ENCODE results near the gene UBE4B. TPM values are rescaled to one million over a fixed set of nuclear protein-coding genes. Genes with fewer than 3 reads are reported as not detected.
"Not testable (repeated sequence)": the region's sequence is repeated elsewhere in the genome, so short reads cannot be mapped to it uniquely, and the experiment has no call there.

The UBE4B gene
- total and polyA plus RNA-seq, 4 experiments from 2014 or later: 4.6 to 47.6 (median 26.9) TPM

DNA sequence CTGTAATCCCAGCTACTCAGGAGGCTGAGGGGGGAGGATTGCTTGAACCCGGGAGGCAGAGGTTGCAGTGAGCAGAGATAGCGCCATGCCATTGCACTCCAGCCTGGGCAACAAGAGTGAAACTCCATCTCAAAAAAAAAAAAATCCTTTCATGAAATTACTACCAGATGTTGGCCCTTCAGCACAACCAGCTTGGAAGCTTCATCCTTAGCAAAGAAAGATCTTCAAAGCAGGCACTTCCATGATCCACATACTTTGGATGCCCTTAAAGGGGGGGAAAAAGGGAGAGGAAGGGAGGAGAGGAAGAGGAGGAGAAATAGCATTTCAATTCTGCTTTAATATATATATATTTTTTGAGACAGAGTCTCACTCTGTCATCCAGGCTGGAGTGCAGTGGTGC lies 12.1 kb upstream of the UBE4B start:
- H3K36me3 Mint-ChIP-seq; intact Hi-C loops (cut with micrococcal nuclease); H3K27ac Mint-ChIP-seq; POLR2A ChIA-PET (ENCODE audit: partially characterized antibody); H3K4me1 Mint-ChIP-seq; H3K4me1 ChIP-seq (ENCODE audit: insufficient read depth, low read length); H3K27me3 Mint-ChIP-seq; H3K4me3 ChIP-seq (ENCODE audit: low read length in 2 of 2); DNase-seq; CTCF ChIA-PET (ENCODE audit: partially characterized antibody); H3K27me3 ChIP-seq (ENCODE audit: insufficient read depth, low read length); H3K9me3 ChIP-seq (ENCODE audit: control insufficient read depth in 1 of 2, low read length in 2 of 2); H3K27ac ChIP-seq (ENCODE audit: low read depth, low read length); H3K4me3 Mint-ChIP-seq; H3K9me3 Mint-ChIP-seq; H3K36me3 ChIP-seq (ENCODE audit: insufficient read depth, low read length): not testable (repeated sequence)

DNA sequence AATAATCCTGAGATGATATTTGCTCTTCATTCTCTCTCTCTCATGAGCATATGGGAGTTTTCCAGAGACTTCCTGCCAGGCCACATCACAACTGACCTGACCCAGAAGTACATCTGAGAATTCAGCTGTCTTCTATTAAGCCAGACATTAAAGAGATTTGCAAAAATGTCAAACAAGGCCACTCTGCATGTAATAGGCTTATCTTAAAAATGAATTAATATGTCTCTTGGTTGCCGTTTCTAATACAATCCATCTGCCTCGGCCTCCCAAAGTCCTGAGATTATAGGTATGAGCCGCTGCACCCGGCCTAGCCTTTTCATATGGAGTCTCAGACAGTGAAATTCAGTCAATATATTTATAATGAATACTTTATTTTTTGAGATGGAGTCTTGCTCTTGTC lies 10.8 kb upstream of the UBE4B start:
- POLR2A ChIA-PET (ENCODE audit: partially characterized antibody); intact Hi-C loops (cut with micrococcal nuclease); DNase-seq: not testable (repeated sequence)

DNA sequence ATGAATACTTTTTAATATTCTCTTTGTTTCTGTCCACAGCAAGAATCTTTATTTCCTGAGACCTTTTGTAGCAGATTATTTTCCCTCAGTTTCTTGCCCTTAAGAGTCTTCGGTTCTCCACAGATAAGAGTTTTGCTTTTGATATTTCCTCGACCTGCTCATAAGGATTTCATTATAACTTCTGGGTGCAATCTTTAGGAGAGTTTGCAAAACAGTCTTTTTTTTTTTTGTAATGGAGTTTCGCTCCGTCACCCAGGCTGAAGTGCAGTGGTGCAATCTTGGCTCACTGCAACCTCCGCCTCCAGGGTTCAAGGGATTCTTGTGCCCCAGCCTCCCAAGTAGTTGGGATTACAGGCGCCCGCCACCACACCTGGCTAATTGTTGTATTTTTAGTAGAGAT lies 10.1 kb upstream of the UBE4B start:
- Mint-ChIP-seq H3K9me3 (no peaks in the 10 kb centered on the region), H3K27ac (no peak overlapping the region), H3K4me1 (peaks cover 0 to 3% (median 0%) of the 10 kb centered on the region in 4 donors), H3K4me3 (no peak overlapping the region), H3K27me3 (peaks cover 0 to 1% of the 10 kb centered on the region in 2 donors), H3K36me3 (no peaks in the 10 kb centered on the region)
- Histone ChIP-seq H3K27me3 (ENCODE audit: insufficient read depth, low read length) (no peaks in the 10 kb centered on the region), H3K4me3 (ENCODE audit: low read length in 2 of 2) (no peak overlapping the region), H3K4me1 (ENCODE audit: insufficient read depth, low read length) (no peaks in the 10 kb centered on the region), H3K9me3 (ENCODE audit: control insufficient read depth in 1 of 2, low read length in 2 of 2) (no peaks in the 10 kb centered on the region), H3K36me3 (ENCODE audit: insufficient read depth, low read length) (no peaks in the 10 kb centered on the region), H3K27ac (ENCODE audit: low read depth, low read length) (no peak overlapping the region)
- no peak for DNase-seq
- ChIA-PET CTCF (ENCODE audit: partially characterized antibody) (no interaction called here), POLR2A (ENCODE audit: partially characterized antibody) (no interaction called here)
- intact Hi-C loops (cut with micrococcal nuclease): no loop called here

More for the DNA sequence above, 10.8 kb upstream of the UBE4B start:
- H3K27me3 Mint-ChIP-seq; H3K9me3 ChIP-seq (ENCODE audit: control insufficient read depth in 1 of 2, low read length in 2 of 2); H3K36me3 Mint-ChIP-seq; H3K9me3 Mint-ChIP-seq; H3K4me1 Mint-ChIP-seq; H3K27ac Mint-ChIP-seq; H3K4me3 Mint-ChIP-seq; H3K27me3 ChIP-seq (ENCODE audit: insufficient read depth, low read length); CTCF ChIA-PET (ENCODE audit: partially characterized antibody); H3K4me1 ChIP-seq (ENCODE audit: insufficient read depth, low read length); H3K4me3 ChIP-seq (ENCODE audit: low read length in 2 of 2); H3K27ac ChIP-seq (ENCODE audit: low read depth, low read length); H3K36me3 ChIP-seq (ENCODE audit: insufficient read depth, low read length): not testable (repeated sequence)

DNA sequence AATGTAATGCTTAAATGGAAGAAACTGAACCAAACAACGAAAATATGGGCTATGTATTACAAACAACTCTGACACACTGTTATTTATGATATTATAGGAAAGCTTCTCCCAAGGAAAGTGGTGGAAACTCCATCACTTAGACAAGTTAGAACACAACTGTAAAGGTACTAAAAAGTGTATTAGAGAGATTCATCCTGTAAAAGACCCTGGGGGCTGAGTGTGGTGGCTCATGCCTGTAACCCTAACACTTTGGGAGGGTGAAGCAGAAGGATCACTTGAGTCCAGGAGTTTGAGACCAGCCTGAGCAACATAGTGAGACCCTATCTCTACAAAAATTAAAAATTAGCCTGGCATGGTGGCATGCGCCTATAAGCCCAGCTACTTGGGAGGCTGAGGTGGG lies 7.4 kb upstream of the UBE4B start:
- H3K27ac Mint-ChIP-seq: no peak overlapping the region
- CTCF ChIA-PET (ENCODE audit: partially characterized antibody): no interaction called here

DNA sequence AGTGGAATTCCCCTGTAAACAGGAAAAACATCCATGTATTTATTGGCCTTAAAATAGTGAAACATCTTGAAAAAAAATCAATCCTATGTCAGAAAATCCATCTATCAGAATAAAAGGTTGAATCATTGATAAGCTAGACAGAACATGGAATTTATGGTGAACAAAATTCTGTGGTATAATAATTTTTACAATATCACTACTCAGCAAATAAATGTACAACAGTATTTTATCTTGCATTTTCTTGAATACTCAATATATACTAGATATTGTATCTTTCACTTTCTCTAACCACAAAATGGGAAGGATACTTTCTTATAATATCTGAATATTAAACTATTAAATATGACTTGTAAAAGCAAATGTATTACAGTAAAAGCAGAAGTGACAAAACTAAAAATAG lies 5.7 kb upstream of the UBE4B start:
- H3K4me3 Mint-ChIP-seq: no peak overlapping the region
- no peaks in the 10 kb centered on the region for H3K27me3 ChIP-seq (ENCODE audit: insufficient read depth, low read length)
- intact Hi-C loops (cut with micrococcal nuclease): no loop called here
- no peaks in the 10 kb centered on the region for H3K4me1 ChIP-seq (ENCODE audit: insufficient read depth, low read length)
- peaks cover 0 to 2% (median under 1%) of the 10 kb centered on the region in 4 donors for H3K4me1 Mint-ChIP-seq
- H3K9me3 ChIP-seq (ENCODE audit: control insufficient read depth in 1 of 2, low read length in 2 of 2): no peaks in the 10 kb centered on the region
- no peaks in the 10 kb centered on the region for H3K36me3 ChIP-seq (ENCODE audit: insufficient read depth, low read length)
- H3K27me3 Mint-ChIP-seq: peaks cover 0 to 1% of the 10 kb centered on the region in 2 donors
- no peak overlapping the region for H3K27ac Mint-ChIP-seq
- no peaks in the 10 kb centered on the region for H3K9me3 Mint-ChIP-seq
- DNase-seq: no peak
- H3K27ac ChIP-seq (ENCODE audit: low read depth, low read length): no peak overlapping the region
- H3K4me3 ChIP-seq (ENCODE audit: low read length in 2 of 2): no peak overlapping the region
- POLR2A ChIA-PET (ENCODE audit: partially characterized antibody): no interaction called here
- no peaks in the 10 kb centered on the region for H3K36me3 Mint-ChIP-seq
- CTCF ChIA-PET (ENCODE audit: partially characterized antibody): no interaction called here

More for the DNA sequence above, 7.4 kb upstream of the UBE4B start:
- Mint-ChIP-seq H3K27me3 (peaks cover 0 to 1% of the 10 kb centered on the region in 2 donors), H3K9me3 (no peaks in the 10 kb centered on the region), H3K4me3 (no peak overlapping the region), H3K36me3 (no peaks in the 10 kb centered on the region), H3K4me1 (no peaks in the 10 kb centered on the region)
- Histone ChIP-seq H3K4me3 (ENCODE audit: low read length in 2 of 2) (no peak overlapping the region), H3K36me3 (ENCODE audit: insufficient read depth, low read length) (no peaks in the 10 kb centered on the region), H3K27ac (ENCODE audit: low read depth, low read length) (no peak overlapping the region), H3K4me1 (ENCODE audit: insufficient read depth, low read length) (no peaks in the 10 kb centered on the region), H3K27me3 (ENCODE audit: insufficient read depth, low read length) (no peaks in the 10 kb centered on the region), H3K9me3 (ENCODE audit: control insufficient read depth in 1 of 2, low read length in 2 of 2) (no peaks in the 10 kb centered on the region)
- POLR2A ChIA-PET (ENCODE audit: partially characterized antibody): no interaction called here
- intact Hi-C loops (cut with micrococcal nuclease): no loop called here
- DNase-seq: no peak

DNA sequence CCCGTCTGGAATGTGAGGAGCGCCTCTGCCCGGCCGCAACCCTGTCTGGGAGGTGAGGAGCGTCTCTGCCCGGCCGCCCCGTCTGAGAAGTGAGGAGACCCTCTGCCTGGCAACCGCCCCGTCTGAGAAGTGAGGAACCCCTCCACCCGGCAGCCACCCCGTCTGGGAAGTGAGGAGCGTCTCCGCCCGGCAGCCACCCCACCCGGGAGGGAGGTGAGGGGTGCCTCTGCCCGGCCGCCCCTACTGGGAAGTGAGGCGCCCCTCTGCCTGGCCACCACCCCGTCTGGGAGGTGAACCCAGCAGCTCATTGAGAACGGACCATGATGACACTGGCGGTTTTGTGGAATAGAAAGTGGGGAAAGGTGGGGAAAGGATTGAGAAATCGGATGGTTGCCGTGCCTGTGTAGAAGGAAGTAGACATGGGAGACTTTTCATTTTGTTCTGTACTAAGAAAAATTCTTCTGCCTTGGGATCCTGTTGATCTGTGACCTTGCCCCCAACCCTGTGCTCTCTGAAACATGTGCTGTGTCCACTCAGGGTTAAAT lies 3.7 kb upstream of the UBE4B start:
- H3K9me3 ChIP-seq (ENCODE audit: control insufficient read depth in 1 of 2, low read length in 2 of 2); H3K4me3 ChIP-seq (ENCODE audit: low read length in 2 of 2); DNase-seq; H3K9me3 Mint-ChIP-seq; CTCF ChIA-PET (ENCODE audit: partially characterized antibody); H3K27ac ChIP-seq (ENCODE audit: low read depth, low read length); H3K27ac Mint-ChIP-seq; intact Hi-C loops (cut with micrococcal nuclease); H3K4me3 Mint-ChIP-seq; H3K27me3 Mint-ChIP-seq; H3K36me3 ChIP-seq (ENCODE audit: insufficient read depth, low read length); H3K36me3 Mint-ChIP-seq; H3K27me3 ChIP-seq (ENCODE audit: insufficient read depth, low read length); POLR2A ChIA-PET (ENCODE audit: partially characterized antibody): not testable (repeated sequence)
- peaks cover 9 to 18% (median 14%) of the 10 kb centered on the region in 4 donors for H3K4me1 Mint-ChIP-seq
- peaks cover 14% of the 10 kb centered on the region for H3K4me1 ChIP-seq (ENCODE audit: insufficient read depth, low read length)

DNA sequence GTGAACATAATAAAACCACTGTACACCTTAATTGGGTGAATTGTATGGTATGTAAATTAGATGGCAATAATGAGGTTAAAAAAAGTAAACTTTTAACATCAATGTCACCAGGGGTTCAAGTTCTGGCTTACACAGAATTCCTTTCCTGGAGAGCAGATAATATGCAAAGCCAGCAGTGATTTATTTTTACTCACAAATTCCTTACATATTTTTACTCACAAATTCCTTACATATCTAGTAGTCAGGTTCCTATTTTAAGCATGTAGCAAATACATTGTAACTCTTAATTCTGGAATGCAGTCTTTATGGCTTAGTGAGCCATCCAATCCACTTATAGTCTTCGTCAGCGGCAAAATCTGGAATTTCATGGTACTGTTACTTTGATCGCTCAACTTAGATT lies 1.3 kb upstream of the UBE4B start:
- Histone ChIP-seq H3K4me1 (ENCODE audit: insufficient read depth, low read length) (peaks cover 22% of the 10 kb centered on the region), H3K9me3 (ENCODE audit: control insufficient read depth in 1 of 2, low read length in 2 of 2) (no peaks in the 10 kb centered on the region), H3K36me3 (ENCODE audit: insufficient read depth, low read length) (no peaks in the 10 kb centered on the region), H3K4me3 (ENCODE audit: low read length in 2 of 2) (no peak overlapping the region), H3K27me3 (ENCODE audit: insufficient read depth, low read length) (no peaks in the 10 kb centered on the region), H3K27ac (ENCODE audit: low read depth, low read length) (no peak overlapping the region)
- Mint-ChIP-seq H3K27me3 (peaks cover 0 to 1% of the 10 kb centered on the region in 2 donors), H3K4me1 (peaks cover 15 to 32% (median 25%) of the 10 kb centered on the region in 4 donors), H3K9me3 (no peaks in the 10 kb centered on the region), H3K36me3 (peaks cover under 1 to 4% of the 10 kb centered on the region in 2 donors), H3K4me3 (no peak overlapping the region), H3K27ac (no peak overlapping the region)
- ChIA-PET CTCF (ENCODE audit: partially characterized antibody) (no interaction called here), POLR2A (ENCODE audit: partially characterized antibody) (no interaction called here)
- intact Hi-C loops (cut with micrococcal nuclease): loop anchor here (5.0 to 10.0 kb wide), 2 partner anchors 247 to 444 kb away; partner anchors contain the start of gene TMEM201
- no peak for DNase-seq

All from CD4-positive, alpha-beta memory T cell (primary cell).